GM19438 (cell line): ENCODE results near the gene ATP5PD.
"Not testable (repeated sequence)": the region's sequence is repeated elsewhere in the genome, so short reads cannot be mapped to it uniquely, and the experiment has no call there.

Experiments used
- ATAC-seq: cut with Tn5 transposase; IDR thresholded peaks from one replicate; pipeline ENCODE4 v1.9.1; 2021; ENCODE audit warnings: low read depth; ENCODE audit not compliant: unreplicated experiment

Gene ATP5PD

GRCh38 chr17:75025398-75025734 lies 21.4 kb downstream of the ATP5PD start:
- not testable (repeated sequence) for ATAC-seq

GRCh38 chr17:75024686-75025397 lies 21.9 kb downstream of the ATP5PD start:
- no peak for ATAC-seq

GRCh38 chr17:75020331-75021110 lies 26.2 kb downstream of the ATP5PD start:
- no peak for ATAC-seq

- no peak for ATAC-seq
These were observed 27.1 kb downstream of the ATP5PD start for GRCh38 chr17:75019710-75020109.

- no peak for ATAC-seq
These were observed 27.6 kb downstream of the ATP5PD start for GRCh38 chr17:75019146-75019545.

GRCh38 chr17:75013092-75013559 lies 33.6 kb downstream of the ATP5PD start:
- no peak for ATAC-seq

- peak; percentile 86 for ATAC-seq
These were observed 34.2 kb downstream of the ATP5PD start, which contains the start of gene MRPL58 for GRCh38 chr17:75012346-75013091. Gene MRPL58 (plus strand): TSS chr17:75012670. CDS start chr17:75012687, 17 bp downstream.

- ATAC-seq = no peak
These were observed 34.7 kb downstream of the ATP5PD start for GRCh38 chr17:75012096-75012345.

- no peak for ATAC-seq
These were observed 35.2 kb downstream of the ATP5PD start for GRCh38 chr17:75011401-75012095.

- no peak for ATAC-seq
These were observed 35.9 kb downstream of the ATP5PD start for GRCh38 chr17:75010683-75011400.

GRCh38 chr17:75009139-75009724 lies 37.5 kb downstream of the ATP5PD start:
- ATAC-seq = no peak

- no peak for ATAC-seq
These were observed 38.4 kb downstream of the ATP5PD start for GRCh38 chr17:75008373-75008772.

- no peak for ATAC-seq
These were observed 40.1 kb downstream of the ATP5PD start for GRCh38 chr17:75006653-75007052.

- not testable (repeated sequence) for ATAC-seq
These were observed 40.7 kb downstream of the ATP5PD start for GRCh38 chr17:75006084-75006483.

GRCh38 chr17:75005291-75005690 lies 41.5 kb downstream of the ATP5PD start:
- no peak for ATAC-seq

GRCh38 chr17:75004371-75004770 lies 42.4 kb downstream of the ATP5PD start:
- no peak for ATAC-seq

- ATAC-seq = no peak
These were observed 42.8 kb downstream of the ATP5PD start for GRCh38 chr17:75003957-75004355.

GRCh38 chr17:75003070-75003956 lies 43.5 kb downstream of the ATP5PD start:
- no peak for ATAC-seq
